ENCODE results near the gene HS2ST1. TPM values are rescaled to one million over a fixed set of nuclear protein-coding genes. Genes with fewer than 3 reads are reported as not detected.
A peak's percentile ranks its signal among the peaks of the same experiment; 100 is the strongest.
"Not testable (repeated sequence)": the region's sequence is repeated elsewhere in the genome, so short reads cannot be mapped to it uniquely, and the experiment has no call there.

HS2ST1 gene
- 10 to 100 TPM; 21.3 to 45.3 TPM for total RNA-seq
- 10 to 100 TPM in 1 of 2 donors, 1 to 10 TPM in 1; 4.1 to 11.4 TPM for polyA plus RNA-seq
- long read RNA-seq, donor 1, full-length matches to known transcripts, result 30 of 38 reads
- long read RNA-seq, donor 1, partial matches to known transcripts, result 8 of 38 reads
- long read RNA-seq, donor 1, other reads (novel, unspliced or antisense), result 0 of 38 reads
- long read RNA-seq, donor 2, full-length matches to known transcripts, result 5 of 12 reads
- long read RNA-seq, donor 2, partial matches to known transcripts, result 7 of 12 reads
- long read RNA-seq, donor 2, other reads (novel, unspliced or antisense), result 0 of 12 reads
- long read RNA-seq, donor 3, full-length matches to known transcripts, result 10 of 15 reads
- long read RNA-seq, donor 3, partial matches to known transcripts, result 5 of 15 reads
- long read RNA-seq, donor 3, other reads (novel, unspliced or antisense), result 0 of 15 reads
- long read RNA-seq, donor 4, full-length matches to known transcripts, result 7 of 17 reads
- long read RNA-seq, donor 4, partial matches to known transcripts, result 10 of 17 reads
- long read RNA-seq, donor 4, other reads (novel, unspliced or antisense), result 0 of 17 reads
- long read RNA-seq, donor 5, full-length matches to known transcripts, result 32 of 40 reads
- long read RNA-seq, donor 5, partial matches to known transcripts, result 8 of 40 reads
- long read RNA-seq, donor 5, other reads (novel, unspliced or antisense), result 0 of 40 reads

DNA sequence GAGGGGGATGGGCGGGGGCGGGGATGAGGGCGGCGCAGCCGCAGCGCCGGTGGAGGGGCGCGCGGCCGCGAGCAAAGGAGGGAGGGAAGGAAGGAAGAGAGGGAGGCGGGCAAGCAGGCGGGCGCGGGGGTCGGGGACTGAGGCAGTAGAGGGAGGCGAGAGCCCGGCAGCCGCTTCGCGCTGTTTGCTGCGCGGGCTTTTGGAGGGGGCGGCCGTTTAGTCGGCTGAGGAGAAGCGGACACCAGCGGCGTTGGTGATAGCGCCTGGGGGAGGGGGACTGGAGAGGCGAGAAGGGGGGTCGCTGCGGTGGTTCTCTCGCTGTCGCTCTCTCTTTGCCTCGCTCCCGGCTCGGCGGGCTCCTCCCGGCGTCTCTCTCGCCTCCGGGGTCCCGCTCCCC is at the start of gene HS2ST1:
TSS of gene HS2ST1 (plus strand) at position 35 of the 397 bp plus-strand sequence.
- TF ChIP-seq, protein P1, sequence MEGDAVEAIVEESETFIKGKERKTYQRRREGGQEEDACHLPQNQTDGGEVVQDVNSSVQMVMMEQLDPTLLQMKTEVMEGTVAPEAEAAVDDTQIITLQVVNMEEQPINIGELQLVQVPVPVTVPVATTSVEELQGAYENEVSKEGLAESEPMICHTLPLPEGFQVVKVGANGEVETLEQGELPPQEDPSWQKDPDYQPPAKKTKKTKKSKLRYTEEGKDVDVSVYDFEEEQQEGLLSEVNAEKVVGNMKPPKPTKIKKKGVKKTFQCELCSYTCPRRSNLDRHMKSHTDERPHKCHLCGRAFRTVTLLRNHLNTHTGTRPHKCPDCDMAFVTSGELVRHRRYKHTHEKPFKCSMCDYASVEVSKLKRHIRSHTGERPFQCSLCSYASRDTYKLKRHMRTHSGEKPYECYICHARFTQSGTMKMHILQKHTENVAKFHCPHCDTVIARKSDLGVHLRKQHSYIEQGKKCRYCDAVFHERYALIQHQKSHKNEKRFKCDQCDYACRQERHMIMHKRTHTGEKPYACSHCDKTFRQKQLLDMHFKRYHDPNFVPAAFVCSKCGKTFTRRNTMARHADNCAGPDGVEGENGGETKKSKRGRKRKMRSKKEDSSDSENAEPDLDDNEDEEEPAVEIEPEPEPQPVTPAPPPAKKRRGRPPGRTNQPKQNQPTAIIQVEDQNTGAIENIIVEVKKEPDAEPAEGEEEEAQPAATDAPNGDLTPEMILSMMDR (IDR thresholded peaks at IDR 0.05; ENCODE audit: control extremely low read depth, extremely low read depth), result no peak
- WGBS, 2 donors, result 1% methylated on average over 22 to 45 of the region's 45 CpGs
- ATAC-seq (ENCODE audit: insufficient read depth, low FRiP score), result no peak
- H3K4me3 ChIP-seq, result peak within 1 kb of the TSS; percentile 95
- no peak for DNase-seq
- H3K27me3 ChIP-seq (ENCODE audit: control insufficient read depth in 3 of 3, insufficient read depth in 3 of 3, low read length in 2 of 3), result no peaks in the 10 kb centered on the region
- H3K9me3 ChIP-seq (ENCODE audit: control insufficient read depth in 4 of 4, insufficient read depth in 3 of 4, low read length in 3 of 4), result no peaks in the 10 kb centered on the region
- peaks cover 0 to 7% (median under 1%) of the 10 kb centered on the region in 4 donors for H3K36me3 ChIP-seq (ENCODE audit: control insufficient read depth in 4 of 4, insufficient read depth in 4 of 4, low read length in 4 of 4)
- peak within 1 kb of the TSS; percentile 92 to 97 for H3K27ac ChIP-seq (ENCODE audit: low read depth in 1 of 2, low read length in 1 of 2)
- peak within 1 kb of the TSS; percentile 74 to 97 for H3K9ac ChIP-seq (ENCODE audit: insufficient read depth in 1 of 2, low read length in 2 of 2)
- peaks cover 0 to 19% (median 10%) of the 10 kb centered on the region in 5 donors for H3K4me1 ChIP-seq (ENCODE audit: control insufficient read depth in 5 of 5, insufficient read depth in 5 of 5, low read length in 5 of 5)

GRCh38 chr1:86865973-86866637 is 48.3 kb upstream of the HS2ST1 start:
- no peak for DNase-seq
- Histone ChIP-seq H3K9me3 (ENCODE audit: control insufficient read depth in 4 of 4, insufficient read depth in 3 of 4, low read length in 3 of 4) (no peaks in the 10 kb centered on the region), H3K9ac (ENCODE audit: insufficient read depth in 1 of 2, low read length in 2 of 2) (no peak overlapping the region), H3K4me1 (ENCODE audit: control insufficient read depth in 5 of 5, insufficient read depth in 5 of 5, low read length in 5 of 5) (no peaks in the 10 kb centered on the region), H3K27me3 (ENCODE audit: control insufficient read depth in 3 of 3, insufficient read depth in 3 of 3, low read length in 2 of 3) (no peaks in the 10 kb centered on the region), H3K4me3 (no peak overlapping the region), H3K36me3 (ENCODE audit: control insufficient read depth in 4 of 4, insufficient read depth in 4 of 4, low read length in 4 of 4) (peaks cover 0 to 2% (median 0%) of the 10 kb centered on the region in 4 donors), H3K27ac (ENCODE audit: low read depth in 1 of 2, low read length in 1 of 2) (no peak overlapping the region)
- TF ChIP-seq, protein P1 (IDR thresholded peaks at IDR 0.05; ENCODE audit: control extremely low read depth, extremely low read depth), result no peak
- 77 to 90% methylated on average over 6 of the region's 6 CpGs for WGBS, 2 donors
- no peak for ATAC-seq (ENCODE audit: insufficient read depth, low FRiP score)

DNA sequence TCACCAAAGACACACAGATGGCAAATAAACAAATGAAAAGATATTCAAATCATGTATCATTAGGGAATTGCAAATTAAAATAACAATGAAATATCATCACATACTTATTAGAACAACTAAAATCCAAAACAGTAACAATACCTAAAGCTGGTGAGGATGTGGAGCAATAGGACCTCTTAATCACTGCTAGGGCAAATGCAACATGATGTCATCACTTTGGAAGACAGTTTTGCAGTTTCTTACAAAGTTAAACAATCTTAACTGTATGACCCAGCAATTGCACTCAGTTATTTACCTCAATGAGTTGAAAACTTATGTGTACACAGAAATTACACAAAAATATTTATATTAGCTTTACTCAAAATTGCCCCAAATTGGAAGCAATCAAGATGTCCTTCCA is 47.8 kb upstream of the HS2ST1 start:
- Histone ChIP-seq H3K27me3 (ENCODE audit: control insufficient read depth in 3 of 3, insufficient read depth in 3 of 3, low read length in 2 of 3) (no peaks in the 10 kb centered on the region), H3K9me3 (ENCODE audit: control insufficient read depth in 4 of 4, insufficient read depth in 3 of 4, low read length in 3 of 4) (no peaks in the 10 kb centered on the region), H3K27ac (ENCODE audit: low read depth in 1 of 2, low read length in 1 of 2) (no peak overlapping the region), H3K9ac (ENCODE audit: insufficient read depth in 1 of 2, low read length in 2 of 2) (no peak overlapping the region), H3K4me3 (no peak overlapping the region), H3K4me1 (ENCODE audit: control insufficient read depth in 5 of 5, insufficient read depth in 5 of 5, low read length in 5 of 5) (no peaks in the 10 kb centered on the region), H3K36me3 (ENCODE audit: control insufficient read depth in 4 of 4, insufficient read depth in 4 of 4, low read length in 4 of 4) (peaks cover 0 to 2% (median 0%) of the 10 kb centered on the region in 4 donors)
- TF ChIP-seq, protein P1 (IDR thresholded peaks at IDR 0.05; ENCODE audit: control extremely low read depth, extremely low read depth), result no peak
- DNase-seq, result no peak
- ATAC-seq (ENCODE audit: insufficient read depth, low FRiP score), result no peak

- H3K4me3 ChIP-seq; H3K4me1 ChIP-seq (ENCODE audit: control insufficient read depth in 5 of 5, insufficient read depth in 5 of 5, low read length in 5 of 5); H3K36me3 ChIP-seq (ENCODE audit: control insufficient read depth in 4 of 4, insufficient read depth in 4 of 4, low read length in 4 of 4); H3K9me3 ChIP-seq (ENCODE audit: control insufficient read depth in 4 of 4, insufficient read depth in 3 of 4, low read length in 3 of 4); H3K27ac ChIP-seq (ENCODE audit: low read depth in 1 of 2, low read length in 1 of 2); H3K27me3 ChIP-seq (ENCODE audit: control insufficient read depth in 3 of 3, insufficient read depth in 3 of 3, low read length in 2 of 3); H3K9ac ChIP-seq (ENCODE audit: insufficient read depth in 1 of 2, low read length in 2 of 2); ATAC-seq (ENCODE audit: insufficient read depth, low FRiP score); DNase-seq: not testable (repeated sequence)
- WGBS, 2 donors, result 97 to 99% methylated on average over 4 of the region's 4 CpGs
Measured at GRCh38 chr1:86867278-86867677, 47.2 kb upstream of the HS2ST1 start.

Data from lung (tissue), 16 donors.